Liver (tissue), 3 donors: ENCODE measurements around the gene PHLDA2.

Source experiments
- CTCF ChIP-seq: fragments of 150-350 bp; IDR thresholded peaks from 2 replicates; pipeline ENCODE4 v1.5.1; 2017; ENCODE audit warnings: improper control_type of control experiment, low read depth, low read length; ENCODE audit not compliant: missing input control
- EGR1 ChIP-seq, 2 donors: IDR thresholded peaks; 2 replicates each; pipeline ENCODE4 v1.6.1; 2016 to 2018; ENCODE audit warnings: antibody characterized with exemption in 2 of 2, low read depth in 2 of 2
- GABPA ChIP-seq, 2 donors: IDR thresholded peaks in 1 of 2; conservative IDR thresholded peaks in 1 of 2; 2 replicates each; pipeline ENCODE4 v1.6.1; 2016; ENCODE audit warnings: antibody characterized with exemption in 2 of 2, mild to moderate bottlenecking in 1 of 2, moderate library complexity in 1 of 2
- JUND ChIP-seq, 2 donors: IDR thresholded peaks; 2 replicates each; pipeline ENCODE4 v1.6.1; 2016; ENCODE audit warnings: antibody characterized with exemption in 2 of 2
- RAD21 ChIP-seq, 2 donors: IDR thresholded peaks; 2 replicates each; pipeline ENCODE4 v1.6.1; 2016; ENCODE audit warnings: antibody characterized with exemption in 2 of 2, mild to moderate bottlenecking in 2 of 2
- RXRA ChIP-seq, 2 donors: IDR thresholded peaks; 2 replicates each; pipeline ENCODE4 v1.6.1; 2017 to 2018; ENCODE audit warnings: antibody characterized with exemption in 2 of 2, mild to moderate bottlenecking in 1 of 2
- SP1 ChIP-seq: IDR thresholded peaks from 2 replicates; pipeline ENCODE4 v1.6.1; 2018; ENCODE audit warnings: antibody characterized with exemption, mild to moderate bottlenecking
- TAF1 ChIP-seq: conservative IDR thresholded peaks from 2 replicates; pipeline ENCODE4 v1.6.1; 2016; ENCODE audit warnings: antibody characterized with exemption, mild to moderate bottlenecking
- ZBTB33 ChIP-seq: IDR thresholded peaks from 2 replicates; pipeline ENCODE4 v1.6.1; 2016; ENCODE audit warnings: antibody characterized with exemption
- TF ChIP-seq, protein P1 (sequence below): IDR thresholded peaks from 2 replicates; pipeline ENCODE4 v1.6.1; 2016; ENCODE audit warnings: antibody characterized with exemption
- TF ChIP-seq, protein P2 (sequence below): IDR thresholded peaks from 2 replicates; pipeline ENCODE4 v1.6.1; 2016; ENCODE audit warnings: antibody characterized with exemption
- donor health status: healthy.
- donor health status: healthy.

DNA sequence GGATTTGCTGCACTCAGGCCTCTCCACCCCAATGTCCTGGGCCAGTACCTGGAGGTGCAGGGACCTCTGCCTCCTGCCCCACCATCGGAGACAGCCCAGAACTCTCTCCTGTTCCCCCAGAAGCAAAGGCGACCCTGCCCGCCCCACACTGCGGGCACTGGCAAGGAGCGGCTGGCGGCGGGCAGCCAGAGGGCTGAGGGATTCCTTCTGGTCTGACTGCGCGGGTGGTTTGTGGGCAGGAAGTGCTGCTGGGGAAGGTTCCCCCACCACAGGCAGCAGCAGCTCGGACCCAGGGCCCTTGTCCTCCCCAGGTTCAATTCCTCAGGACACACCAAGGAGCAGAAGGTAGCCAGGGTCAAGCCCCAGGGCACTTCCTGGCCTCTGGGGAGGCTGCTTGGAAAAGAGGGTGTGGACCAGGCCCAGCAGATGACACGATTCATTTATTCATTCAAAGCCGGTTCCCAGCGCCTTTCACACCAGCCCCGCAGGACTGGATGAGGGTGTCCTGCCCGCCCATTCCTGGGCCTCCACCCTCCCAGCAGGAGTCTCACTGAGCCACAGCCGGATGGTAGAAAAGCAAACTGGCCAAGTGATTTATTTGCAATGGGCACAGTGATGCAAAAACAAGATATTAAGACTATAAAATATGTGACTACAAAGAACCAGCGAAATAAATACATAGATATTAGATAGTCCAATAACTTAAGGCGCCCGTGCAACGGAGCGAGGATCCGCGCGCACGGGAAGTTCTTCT lies 1.2 kb downstream of the PHLDA2 start:
- TF ChIP-seq CTCF, result no peak
- TF ChIP-seq TAF1, result no peak
- no peak for TF ChIP-seq RXRA (IDR thresholded peaks at IDR 0.05)
- TF ChIP-seq, protein P1, sequence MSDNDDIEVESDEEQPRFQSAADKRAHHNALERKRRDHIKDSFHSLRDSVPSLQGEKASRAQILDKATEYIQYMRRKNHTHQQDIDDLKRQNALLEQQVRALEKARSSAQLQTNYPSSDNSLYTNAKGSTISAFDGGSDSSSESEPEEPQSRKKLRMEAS, result no peak
- no peak for TF ChIP-seq RAD21 (IDR thresholded peaks at IDR 0.05)
- TF ChIP-seq SP1, result no peak
- no peak for TF ChIP-seq ZBTB33
- no peak for TF ChIP-seq EGR1 (IDR thresholded peaks at IDR 0.05; ENCODE audit: low read depth in 2 of 2)
- no peak for TF ChIP-seq JUND (IDR thresholded peaks at IDR 0.05)
- TF ChIP-seq GABPA (IDR thresholded peaks at IDR 0.05 in 1 of 2, conservative IDR thresholded peaks at IDR 0.05 in 1 of 2), result no peak
- TF ChIP-seq, protein P2, sequence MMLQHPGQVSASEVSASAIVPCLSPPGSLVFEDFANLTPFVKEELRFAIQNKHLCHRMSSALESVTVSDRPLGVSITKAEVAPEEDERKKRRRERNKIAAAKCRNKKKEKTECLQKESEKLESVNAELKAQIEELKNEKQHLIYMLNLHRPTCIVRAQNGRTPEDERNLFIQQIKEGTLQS, result no peak
